GM23338 (cell line): ENCODE data around the gene STK17A. TPM values are rescaled to one million over a fixed set of nuclear protein-coding genes. Genes with fewer than 3 reads are reported as not detected.

Experiments used
- ATAC-seq: fragments of 200-7000 bp; cut with Tn5 transposase; 3 replicates; pipeline ENCODE4 v1.9.1; 2020
- DNase-seq: peaks from one replicate; pipeline ENCODE4 v3.0.0-alpha.2; 2015; ENCODE audit warnings: low spot score
- H2AFZ ChIP-seq: fragments of 200-600 bp; sonication (generic); 2 replicates; pipeline ENCODE4 v1.8.0; 2016; ENCODE audit warnings: antibody characterized with exemption, mild to moderate bottlenecking, moderate library complexity
- H3F3A ChIP-seq: fragments of 200-600 bp; sonication (generic); replicated peaks from 2 replicates; pipeline ENCODE4 v1.8.0; 2017; ENCODE audit warnings: antibody characterized with exemption, mixed run types, low read depth
- H3K27ac ChIP-seq: fragments of 200-600 bp; sonication (generic); 2 replicates; pipeline ENCODE4 v1.6.1; 2016; ENCODE audit warnings: low read depth
- H3K27me3 ChIP-seq: fragments of 200-600 bp; sonication (generic); 2 replicates; pipeline ENCODE4 v1.8.0; 2016; ENCODE audit warnings: mild to moderate bottlenecking, mixed run types, moderate library complexity; ENCODE audit not compliant: insufficient read depth
- H3K36me3 ChIP-seq: fragments of 200-600 bp; sonication (generic); 2 replicates; pipeline ENCODE4 v1.8.0; 2016; ENCODE audit warnings: mild to moderate bottlenecking; ENCODE audit not compliant: insufficient read depth
- H3K4me1 ChIP-seq: fragments of 200-600 bp; sonication (generic); 2 replicates; pipeline ENCODE4 v1.8.0; 2016; ENCODE audit warnings: mild to moderate bottlenecking, moderate library complexity; ENCODE audit not compliant: insufficient read depth
- H3K4me2 ChIP-seq: fragments of 200-600 bp; sonication (generic); 2 replicates; pipeline ENCODE4 v1.7.1; 2017; ENCODE audit warnings: mixed run types
- H3K4me3 ChIP-seq: fragments of 200-600 bp; sonication (generic); 2 replicates; pipeline ENCODE4 v1.6.1; 2016; ENCODE audit warnings: mixed run types
- H3K79me2 ChIP-seq: fragments of 200-600 bp; sonication (generic); replicated peaks from 2 replicates; pipeline ENCODE4 v1.8.0; 2017; ENCODE audit warnings: mild to moderate bottlenecking; ENCODE audit not compliant: insufficient read depth
- H3K9me2 ChIP-seq: fragments of 200-600 bp; sonication (generic); 2 replicates; pipeline ENCODE4 v1.8.0; 2017; ENCODE audit not compliant: insufficient read depth
- H4K20me1 ChIP-seq: fragments of 200-600 bp; sonication (generic); replicated peaks from 2 replicates; pipeline ENCODE4 v1.8.0; 2017; ENCODE audit warnings: mild to moderate bottlenecking; ENCODE audit not compliant: insufficient read depth
- H3K27ac Mint-ChIP-seq: 2 replicates; pipeline ENCODE4 v1.8.0; 2020; ENCODE audit warnings: inconsistent platforms, mild to moderate bottlenecking, moderate library complexity, mixed read lengths
- H3K27me3 Mint-ChIP-seq: 3 replicates; pipeline ENCODE4 v1.8.0; 2022; ENCODE audit warnings: low read depth, mild to moderate bottlenecking, moderate library complexity, mixed read lengths, inconsistent platforms; ENCODE audit not compliant: insufficient read depth, poor library complexity
- H3K36me3 Mint-ChIP-seq: 3 replicates; pipeline ENCODE4 v1.8.0; 2021; ENCODE audit warnings: low read depth, mild to moderate bottlenecking, inconsistent platforms, moderate library complexity, mixed read lengths
- H3K4me1 Mint-ChIP-seq: 3 replicates; pipeline ENCODE4 v1.8.0; 2020; ENCODE audit warnings: mild to moderate bottlenecking, inconsistent platforms, mixed read lengths
- H3K4me3 Mint-ChIP-seq: 3 replicates; pipeline ENCODE4 v1.8.0; 2021; ENCODE audit warnings: moderate library complexity, mild to moderate bottlenecking, inconsistent platforms, mixed read lengths
- H3K9me3 Mint-ChIP-seq: 3 replicates; pipeline ENCODE4 v1.8.0; 2020; ENCODE audit warnings: moderate library complexity, mild to moderate bottlenecking, inconsistent platforms, mixed read lengths
- CREB1 ChIP-seq: fragments of 250-450 bp; sonication (Bioruptor Pico); IDR thresholded peaks from 2 replicates; pipeline ENCODE4 v1.5.0; 2020; ENCODE audit warnings: low read depth, mild to moderate bottlenecking, moderate library complexity
- EZH2 ChIP-seq: fragments of 200-600 bp; sonication (generic); IDR thresholded peaks from one replicate; pipeline ENCODE4 v1.8.0; 2017; ENCODE audit warnings: antibody characterized with exemption, mild to moderate bottlenecking, low read depth; ENCODE audit not compliant: unreplicated experiment
- EZH2phosphoT487 ChIP-seq: fragments of 200-600 bp; sonication (generic); IDR thresholded peaks from one replicate; pipeline ENCODE4 v1.8.1; 2018; ENCODE audit warnings: antibody characterized with exemption; ENCODE audit not compliant: unreplicated experiment
- JUNB ChIP-seq: IDR thresholded peaks from one replicate; pipeline ENCODE4 v1.6.1; 2016; ENCODE audit warnings: antibody characterized with exemption; ENCODE audit not compliant: unreplicated experiment
- NANOG ChIP-seq: IDR thresholded peaks from 2 replicates; pipeline ENCODE4 v1.6.1; 2016; ENCODE audit warnings: antibody characterized with exemption, borderline replicate concordance
- POLR2AphosphoS5 ChIP-seq: IDR thresholded peaks from 2 replicates; pipeline ENCODE4 v1.6.1; 2016; ENCODE audit warnings: antibody characterized with exemption, low read depth
- STAT1 ChIP-seq: IDR thresholded peaks from one replicate; pipeline ENCODE4 v1.6.1; 2016; ENCODE audit warnings: antibody characterized with exemption; ENCODE audit not compliant: unreplicated experiment
- ZNF114 ChIP-seq: fragments of 250-450 bp; sonication (Bioruptor Pico); IDR thresholded peaks from 2 replicates; pipeline ENCODE4 v1.5.0; 2020; ENCODE audit warnings: mild to moderate bottlenecking, moderate library complexity
- ZNF331 ChIP-seq: fragments of 250-450 bp; sonication (Bioruptor Pico); IDR thresholded peaks from 2 replicates; pipeline ENCODE4 v1.5.0; 2020; ENCODE audit warnings: low read depth, mild to moderate bottlenecking, moderate library complexity
- polyA plus RNA-seq: library from polyadenylated mRNA; unstranded; fragments of >200 nt; fragmentation: Nextera tagmentation; extraction: Ambion mirVana; gene quantifications from 2 replicates; pipeline ENCODE4 v1.2.1, GENCODE V29; 2016
- total RNA-seq: library from RNA; depleted of rRNA; stranded (reverse); fragments of >200 nt; shearing (Covaris generic); gene quantifications from 2 replicates; pipeline ENCODE4 v1.2.3, GENCODE V29; 2014
- TF ChIP-seq, protein P1 (sequence below), 2 experiments: fragments of 200-600 bp in 1 of 2; sonication (generic) in 1 of 2; conservative IDR thresholded peaks; 2 replicates each; pipeline versions ENCODE4 v1.5.1 to v1.6.1; 2016 to 2017; ENCODE audit warnings: antibody characterized with exemption in 2 of 2, low read depth in 2 of 2, mild to moderate bottlenecking in 2 of 2, moderate library complexity in 1 of 2
- TF ChIP-seq, protein P2 (sequence below): IDR thresholded peaks from 2 replicates; pipeline ENCODE4 v1.6.1; 2016; ENCODE audit warnings: antibody characterized with exemption
- TF ChIP-seq, protein P3 (sequence below): IDR thresholded peaks from one replicate; pipeline ENCODE4 v1.6.1; 2018; ENCODE audit warnings: antibody characterized with exemption; ENCODE audit not compliant: unreplicated experiment

The STK17A gene
- total and polyA plus RNA-seq, 2 experiments from 2014 or later, result 21.2 to 21.8 TPM

DNA sequence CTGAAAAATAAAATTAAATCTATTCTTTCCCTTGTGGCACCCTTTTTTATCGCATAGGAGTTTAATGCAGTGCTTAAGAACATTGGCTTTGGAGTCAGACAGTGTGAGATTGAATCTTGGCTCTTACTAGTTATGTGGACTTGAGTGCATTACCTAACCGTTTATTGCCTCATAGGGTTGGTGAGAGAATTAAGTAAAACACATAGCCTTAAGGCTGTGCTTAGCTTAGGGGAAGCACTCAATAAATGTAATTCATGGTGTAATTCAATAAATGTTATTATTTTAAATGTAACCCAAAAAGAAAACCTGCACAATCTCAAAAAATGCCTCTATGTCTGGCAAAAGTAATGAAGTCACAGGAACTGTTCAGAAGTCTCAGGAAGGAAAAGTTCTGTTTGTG, 2.7 kb downstream of the STK17A start:
- Histone ChIP-seq H3K4me3 (no peak overlapping the region), H3F3A (no peaks in the 10 kb centered on the region), H4K20me1 (peaks cover 3% of the 10 kb centered on the region; the same call in 1 of the 2 replicates), H3K27ac (no peak overlapping the region), H3K79me2 (peaks cover 62% of the 10 kb centered on the region), H3K36me3 (no peaks in the 10 kb centered on the region), H3K27me3 (peaks cover 10% of the 10 kb centered on the region), H3K4me2 (peak overlapping the region; percentile 88; the same call in 1 of the 2 replicates), H3K4me1 (peaks cover 10% of the 10 kb centered on the region), H3K9me2 (no peaks in the 10 kb centered on the region), H2AFZ (no peak overlapping the region)
- H3K4me3 Mint-ChIP-seq, result no peak overlapping the region
- TF ChIP-seq ZNF114 (no peak), EZH2 (no peak)
- TF ChIP-seq, protein P1, sequence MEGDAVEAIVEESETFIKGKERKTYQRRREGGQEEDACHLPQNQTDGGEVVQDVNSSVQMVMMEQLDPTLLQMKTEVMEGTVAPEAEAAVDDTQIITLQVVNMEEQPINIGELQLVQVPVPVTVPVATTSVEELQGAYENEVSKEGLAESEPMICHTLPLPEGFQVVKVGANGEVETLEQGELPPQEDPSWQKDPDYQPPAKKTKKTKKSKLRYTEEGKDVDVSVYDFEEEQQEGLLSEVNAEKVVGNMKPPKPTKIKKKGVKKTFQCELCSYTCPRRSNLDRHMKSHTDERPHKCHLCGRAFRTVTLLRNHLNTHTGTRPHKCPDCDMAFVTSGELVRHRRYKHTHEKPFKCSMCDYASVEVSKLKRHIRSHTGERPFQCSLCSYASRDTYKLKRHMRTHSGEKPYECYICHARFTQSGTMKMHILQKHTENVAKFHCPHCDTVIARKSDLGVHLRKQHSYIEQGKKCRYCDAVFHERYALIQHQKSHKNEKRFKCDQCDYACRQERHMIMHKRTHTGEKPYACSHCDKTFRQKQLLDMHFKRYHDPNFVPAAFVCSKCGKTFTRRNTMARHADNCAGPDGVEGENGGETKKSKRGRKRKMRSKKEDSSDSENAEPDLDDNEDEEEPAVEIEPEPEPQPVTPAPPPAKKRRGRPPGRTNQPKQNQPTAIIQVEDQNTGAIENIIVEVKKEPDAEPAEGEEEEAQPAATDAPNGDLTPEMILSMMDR (conservative IDR thresholded peaks at IDR 0.05; ENCODE audit: low read depth in 2 of 2), result no peak
- TF ChIP-seq, protein P2, sequence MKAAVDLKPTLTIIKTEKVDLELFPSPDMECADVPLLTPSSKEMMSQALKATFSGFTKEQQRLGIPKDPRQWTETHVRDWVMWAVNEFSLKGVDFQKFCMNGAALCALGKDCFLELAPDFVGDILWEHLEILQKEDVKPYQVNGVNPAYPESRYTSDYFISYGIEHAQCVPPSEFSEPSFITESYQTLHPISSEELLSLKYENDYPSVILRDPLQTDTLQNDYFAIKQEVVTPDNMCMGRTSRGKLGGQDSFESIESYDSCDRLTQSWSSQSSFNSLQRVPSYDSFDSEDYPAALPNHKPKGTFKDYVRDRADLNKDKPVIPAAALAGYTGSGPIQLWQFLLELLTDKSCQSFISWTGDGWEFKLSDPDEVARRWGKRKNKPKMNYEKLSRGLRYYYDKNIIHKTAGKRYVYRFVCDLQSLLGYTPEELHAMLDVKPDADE, result no peak
- DNase-seq (no peak), ATAC-seq (no peak)
- no peaks in the 10 kb centered on the region; the same call in 2 of the 3 replicates for H3K36me3 Mint-ChIP-seq
- no peak overlapping the region for H3K27ac Mint-ChIP-seq
- no peaks in the 10 kb centered on the region for H3K9me3 Mint-ChIP-seq
- peaks cover 13% of the 10 kb centered on the region for H3K27me3 Mint-ChIP-seq
- peaks cover 30% of the 10 kb centered on the region for H3K4me1 Mint-ChIP-seq

DNA sequence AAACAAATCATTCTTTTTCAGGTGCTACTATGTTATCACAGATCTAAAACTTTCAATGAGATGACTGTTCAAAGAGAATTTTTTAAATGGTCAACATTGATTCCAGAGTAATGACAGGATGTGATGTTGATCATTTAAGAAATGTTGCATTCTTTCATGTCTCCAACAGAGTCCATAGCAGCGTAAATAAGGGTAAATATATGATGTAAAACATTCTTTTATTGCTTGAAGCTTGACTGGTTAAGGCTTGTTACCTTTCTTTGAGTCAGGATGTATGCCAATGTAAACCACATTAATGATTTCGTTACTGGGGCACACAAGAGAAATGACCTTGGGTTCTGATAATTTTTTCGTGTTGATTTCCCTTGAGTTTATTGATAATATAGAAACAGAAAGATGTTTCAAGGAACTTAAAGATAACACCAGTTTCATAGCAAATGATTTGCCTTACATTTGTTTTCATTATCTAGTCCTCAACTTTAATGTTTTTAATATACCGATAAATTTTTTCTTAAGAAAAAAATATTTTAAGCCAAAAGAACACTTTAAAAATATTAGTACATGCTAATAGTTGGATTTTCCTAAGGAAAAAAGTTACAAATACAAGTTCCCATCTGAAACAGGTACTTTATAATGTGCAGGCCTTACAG, 3.5 kb downstream of the STK17A start:
- Mint-ChIP-seq H3K4me3 (no peak overlapping the region), H3K36me3 (no peaks in the 10 kb centered on the region; the same call in 2 of the 3 replicates), H3K27me3 (peaks cover 13% of the 10 kb centered on the region), H3K9me3 (no peaks in the 10 kb centered on the region), H3K4me1 (peaks cover 33% of the 10 kb centered on the region), H3K27ac (no peak overlapping the region)
- DNase-seq (no peak), ATAC-seq (no peak)
- peaks cover 10% of the 10 kb centered on the region for H3K27me3 ChIP-seq
- H3K36me3 ChIP-seq, result no peaks in the 10 kb centered on the region
- no peak overlapping the region for H3K27ac ChIP-seq
- no peak overlapping the region for H3K4me2 ChIP-seq
- peaks cover 3% of the 10 kb centered on the region; the same call in 1 of the 2 replicates for H4K20me1 ChIP-seq
- no peak overlapping the region for H2AFZ ChIP-seq
- peaks cover 68% of the 10 kb centered on the region for H3K79me2 ChIP-seq
- H3K9me2 ChIP-seq, result no peaks in the 10 kb centered on the region
- H3K4me3 ChIP-seq, result no peak overlapping the region
- peaks cover 12% of the 10 kb centered on the region for H3K4me1 ChIP-seq
- no peaks in the 10 kb centered on the region for H3F3A ChIP-seq
- TF ChIP-seq ZNF331 (CRISPR knock-in tag), result no peak
- TF ChIP-seq, protein P2, result no peak
- no peak for TF ChIP-seq STAT1
- no peak for TF ChIP-seq POLR2AphosphoS5
- TF ChIP-seq CREB1 (CRISPR knock-in tag), result no peak
- TF ChIP-seq, protein P3, sequence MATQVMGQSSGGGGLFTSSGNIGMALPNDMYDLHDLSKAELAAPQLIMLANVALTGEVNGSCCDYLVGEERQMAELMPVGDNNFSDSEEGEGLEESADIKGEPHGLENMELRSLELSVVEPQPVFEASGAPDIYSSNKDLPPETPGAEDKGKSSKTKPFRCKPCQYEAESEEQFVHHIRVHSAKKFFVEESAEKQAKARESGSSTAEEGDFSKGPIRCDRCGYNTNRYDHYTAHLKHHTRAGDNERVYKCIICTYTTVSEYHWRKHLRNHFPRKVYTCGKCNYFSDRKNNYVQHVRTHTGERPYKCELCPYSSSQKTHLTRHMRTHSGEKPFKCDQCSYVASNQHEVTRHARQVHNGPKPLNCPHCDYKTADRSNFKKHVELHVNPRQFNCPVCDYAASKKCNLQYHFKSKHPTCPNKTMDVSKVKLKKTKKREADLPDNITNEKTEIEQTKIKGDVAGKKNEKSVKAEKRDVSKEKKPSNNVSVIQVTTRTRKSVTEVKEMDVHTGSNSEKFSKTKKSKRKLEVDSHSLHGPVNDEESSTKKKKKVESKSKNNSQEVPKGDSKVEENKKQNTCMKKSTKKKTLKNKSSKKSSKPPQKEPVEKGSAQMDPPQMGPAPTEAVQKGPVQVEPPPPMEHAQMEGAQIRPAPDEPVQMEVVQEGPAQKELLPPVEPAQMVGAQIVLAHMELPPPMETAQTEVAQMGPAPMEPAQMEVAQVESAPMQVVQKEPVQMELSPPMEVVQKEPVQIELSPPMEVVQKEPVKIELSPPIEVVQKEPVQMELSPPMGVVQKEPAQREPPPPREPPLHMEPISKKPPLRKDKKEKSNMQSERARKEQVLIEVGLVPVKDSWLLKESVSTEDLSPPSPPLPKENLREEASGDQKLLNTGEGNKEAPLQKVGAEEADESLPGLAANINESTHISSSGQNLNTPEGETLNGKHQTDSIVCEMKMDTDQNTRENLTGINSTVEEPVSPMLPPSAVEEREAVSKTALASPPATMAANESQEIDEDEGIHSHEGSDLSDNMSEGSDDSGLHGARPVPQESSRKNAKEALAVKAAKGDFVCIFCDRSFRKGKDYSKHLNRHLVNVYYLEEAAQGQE, result no peak
- TF ChIP-seq EZH2phosphoT487, result no peak
- TF ChIP-seq EZH2, result no peak
- TF ChIP-seq, protein P1 (conservative IDR thresholded peaks at IDR 0.05; ENCODE audit: low read depth in 2 of 2), result no peak
- TF ChIP-seq NANOG, result no peak
- TF ChIP-seq JUNB, result no peak
- TF ChIP-seq ZNF114, result no peak
